GM21717 (cell line): ENCODE data around the gene PLA1A.
"Not testable (repeated sequence)": the region's sequence is repeated elsewhere in the genome, so short reads cannot be mapped to it uniquely, and the experiment has no call there.

Source experiments
- ATAC-seq: cut with Tn5 transposase; IDR thresholded peaks from one replicate; pipeline ENCODE4 v1.9.1; 2021; ENCODE audit warnings: mild to moderate bottlenecking, moderate library complexity; ENCODE audit not compliant: unreplicated experiment

PLA1A gene, protein sequence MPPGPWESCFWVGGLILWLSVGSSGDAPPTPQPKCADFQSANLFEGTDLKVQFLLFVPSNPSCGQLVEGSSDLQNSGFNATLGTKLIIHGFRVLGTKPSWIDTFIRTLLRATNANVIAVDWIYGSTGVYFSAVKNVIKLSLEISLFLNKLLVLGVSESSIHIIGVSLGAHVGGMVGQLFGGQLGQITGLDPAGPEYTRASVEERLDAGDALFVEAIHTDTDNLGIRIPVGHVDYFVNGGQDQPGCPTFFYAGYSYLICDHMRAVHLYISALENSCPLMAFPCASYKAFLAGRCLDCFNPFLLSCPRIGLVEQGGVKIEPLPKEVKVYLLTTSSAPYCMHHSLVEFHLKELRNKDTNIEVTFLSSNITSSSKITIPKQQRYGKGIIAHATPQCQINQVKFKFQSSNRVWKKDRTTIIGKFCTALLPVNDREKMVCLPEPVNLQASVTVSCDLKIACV

DNA sequence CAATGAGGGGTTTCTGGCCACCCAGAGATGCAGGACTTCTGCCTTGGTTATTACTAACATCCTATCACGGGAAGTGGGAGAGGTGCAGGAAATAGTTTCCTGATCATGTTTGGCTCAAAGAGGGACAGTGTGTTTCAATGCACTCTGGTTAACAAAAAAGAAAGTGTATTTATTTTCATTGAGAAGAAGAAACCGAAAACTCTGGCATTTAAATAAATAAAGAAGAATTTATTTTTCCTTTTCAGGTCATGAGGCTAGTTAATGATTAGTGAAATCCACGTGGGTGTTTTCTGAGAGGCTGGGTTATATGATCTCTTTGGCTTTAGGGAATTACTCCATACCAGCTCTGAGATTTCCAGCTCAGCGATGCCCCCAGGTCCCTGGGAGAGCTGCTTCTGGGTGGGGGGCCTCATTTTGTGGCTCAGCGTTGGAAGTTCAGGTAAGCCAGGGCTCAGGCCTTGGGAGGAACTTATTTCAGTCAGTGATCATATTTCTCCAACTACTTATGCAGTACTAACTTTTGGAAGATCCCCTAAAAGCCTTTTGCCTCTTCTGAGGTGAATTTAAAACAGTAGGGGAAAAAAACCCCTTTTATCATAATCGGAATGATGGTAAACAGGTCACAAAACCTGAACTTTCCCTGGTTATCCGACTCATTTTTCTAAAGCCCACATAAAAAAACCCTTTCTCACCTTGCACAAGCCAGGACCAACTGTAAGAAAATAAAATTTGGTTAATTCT is at the start of gene PLA1A:
Gene PLA1A (plus strand): TSS at position 338 of the 741 bp plus-strand sequence. CDS start 29 bp downstream, at position 367.
- ATAC-seq: no peak

DNA sequence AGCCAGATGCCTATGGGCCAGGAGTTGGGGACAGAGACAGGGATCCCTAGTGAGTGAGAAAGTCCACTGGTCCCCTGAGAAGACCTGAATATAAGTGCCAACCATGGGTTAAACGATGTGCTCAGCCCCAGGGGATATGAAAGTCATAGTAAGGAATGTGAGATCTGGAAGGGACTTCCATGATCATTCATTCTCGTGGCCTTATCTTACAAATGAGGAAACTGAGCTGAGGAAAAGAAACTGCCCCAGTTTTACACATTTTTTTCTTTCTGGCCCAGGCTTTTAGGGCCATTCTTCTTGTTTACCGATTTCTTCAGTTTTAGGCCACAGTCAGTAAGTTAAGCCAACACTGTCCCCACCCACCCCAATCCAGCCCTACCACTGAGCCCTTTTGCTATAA is 49.3 kb upstream of the PLA1A start:
- ATAC-seq: no peak

DNA sequence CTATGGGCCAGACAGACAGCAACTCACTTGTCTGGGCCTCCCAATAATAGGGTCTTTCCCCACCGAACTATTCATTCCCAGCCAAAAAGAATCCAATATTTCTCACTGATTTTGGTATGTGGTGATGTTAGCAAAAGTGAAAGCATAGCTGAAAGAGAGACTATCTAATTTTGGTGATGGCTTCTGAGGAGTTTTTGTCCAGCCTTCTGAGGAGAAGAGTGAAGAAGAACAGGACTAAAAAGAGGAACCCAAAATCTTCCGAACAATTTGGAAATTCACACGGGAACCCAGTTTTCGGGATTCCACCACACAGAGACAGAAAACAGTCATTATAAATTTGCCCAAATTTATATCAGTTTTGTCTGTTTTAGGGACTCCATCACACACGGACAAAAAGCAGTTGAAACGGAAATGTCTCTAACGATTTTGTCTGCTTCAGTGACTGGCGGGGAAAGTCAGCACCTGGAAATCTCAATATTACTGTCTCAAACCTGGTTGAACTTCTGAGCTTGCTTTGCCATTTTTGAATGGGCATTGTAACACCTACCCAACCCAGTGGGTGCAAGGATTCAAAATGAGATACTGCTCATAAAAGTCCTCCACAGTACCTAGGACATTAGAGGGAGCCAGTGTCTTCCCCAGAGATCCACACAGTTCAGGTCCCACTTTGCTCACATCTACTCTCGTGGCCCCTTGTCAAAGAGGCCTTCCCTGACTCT is 47.3 kb upstream of the PLA1A start:
- peak; percentile 42 for ATAC-seq

DNA sequence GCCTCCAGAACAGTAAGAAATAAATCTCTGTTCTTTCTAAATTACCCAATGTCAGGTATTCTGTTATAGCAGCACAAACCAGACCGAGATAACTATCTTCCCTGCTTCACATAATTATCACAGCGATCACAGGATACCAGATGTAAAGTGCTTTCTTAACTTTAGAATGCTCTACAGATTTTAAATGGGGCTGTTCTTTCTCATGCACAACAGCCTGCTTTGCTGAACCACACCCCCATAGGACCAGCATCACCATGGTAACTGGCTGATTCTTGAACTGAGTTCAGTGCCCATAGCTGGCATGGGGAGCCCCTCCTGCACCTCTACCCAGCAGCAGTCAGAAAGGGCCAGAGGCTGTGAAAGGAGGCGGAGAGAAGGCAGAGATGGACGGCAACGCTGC is 46.1 kb upstream of the PLA1A start:
- no peak for ATAC-seq

DNA sequence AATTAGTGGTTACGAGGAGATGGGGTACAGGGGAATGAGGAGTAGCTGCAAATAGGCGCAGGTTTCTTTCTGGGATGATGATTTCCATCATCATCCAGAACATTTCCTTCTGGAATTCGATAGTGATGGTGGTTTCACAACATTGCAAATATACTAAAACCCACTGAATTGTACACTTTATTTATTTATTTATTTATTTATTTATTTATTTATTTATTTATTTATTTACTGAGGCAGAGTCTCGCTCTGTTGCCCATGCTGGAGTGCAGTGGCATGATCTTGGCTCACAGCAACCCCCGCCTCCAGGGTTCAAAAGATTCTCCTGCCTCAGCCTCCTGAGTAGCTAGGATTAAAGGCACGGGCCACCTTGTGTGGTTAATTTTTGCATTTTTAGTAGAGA is 44.8 kb upstream of the PLA1A start:
- not testable (repeated sequence) for ATAC-seq

DNA sequence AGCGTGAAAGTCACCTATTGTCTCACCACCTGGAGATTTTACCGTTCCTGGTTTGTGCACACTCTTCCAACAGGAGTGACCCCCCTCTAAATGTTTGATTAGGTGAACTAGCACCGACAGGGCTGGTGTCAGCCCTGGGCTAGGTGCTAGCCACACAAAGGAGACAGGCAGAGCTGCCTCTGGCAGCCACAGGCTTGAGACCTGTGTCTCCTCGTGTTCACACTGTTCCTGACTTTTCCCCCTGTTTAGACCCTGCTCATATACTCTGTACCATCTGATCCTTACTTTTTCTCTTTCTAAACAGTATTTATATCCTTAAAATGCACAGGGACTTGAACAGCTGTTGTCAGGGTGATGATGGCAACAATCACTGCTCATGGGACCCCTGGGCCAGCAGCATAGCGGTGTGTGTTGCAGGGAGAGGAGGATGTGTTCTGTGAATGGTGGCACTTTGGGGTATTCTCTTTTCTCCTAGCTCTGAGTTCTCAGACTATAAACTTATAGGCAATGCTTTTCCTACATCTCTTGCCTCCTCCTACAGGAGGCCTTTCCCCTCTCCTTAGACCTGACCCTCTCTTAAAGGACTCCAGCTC is 43.8 kb upstream of the PLA1A start:
- no peak for ATAC-seq

DNA sequence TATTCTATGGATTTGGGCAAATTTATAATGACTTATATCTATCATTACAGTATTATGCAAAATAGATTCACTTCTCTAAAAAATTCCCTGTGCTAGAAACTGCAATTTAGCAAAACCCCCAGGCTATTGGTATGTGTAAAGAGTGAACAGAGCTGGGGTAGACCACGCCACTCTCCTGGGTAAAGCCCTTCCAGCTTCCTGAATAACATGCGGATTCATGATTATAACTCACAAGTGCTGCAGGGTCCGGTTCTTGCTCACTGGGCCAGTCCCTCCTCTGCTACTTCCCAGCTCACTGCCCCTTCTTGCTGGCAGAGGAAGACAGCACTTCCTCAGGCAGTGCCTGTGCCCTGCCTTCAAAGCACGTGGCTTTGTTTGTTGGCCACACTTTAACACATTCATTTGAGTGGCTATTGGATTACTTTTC is 42.4 kb upstream of the PLA1A start:
- no peak for ATAC-seq

DNA sequence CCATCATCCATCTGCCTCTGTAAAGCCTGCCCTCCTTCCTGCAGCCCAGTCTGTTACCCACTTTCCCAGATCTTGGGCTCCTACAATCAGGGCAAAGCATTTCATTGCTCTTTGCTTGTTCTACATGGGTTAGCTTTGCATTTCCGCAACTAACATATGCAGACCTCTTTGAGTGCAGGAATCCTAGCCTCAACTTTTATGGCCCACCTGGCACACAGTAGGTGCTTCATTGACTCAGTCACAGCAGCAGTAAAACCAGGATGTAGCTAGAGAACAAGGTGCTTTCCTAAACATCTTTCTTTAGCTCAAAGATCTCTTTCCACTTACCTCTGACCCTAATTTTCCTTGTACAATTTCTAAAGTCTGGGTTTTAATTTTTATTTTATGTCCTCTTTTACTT is 41.8 kb upstream of the PLA1A start:
- no peak for ATAC-seq

DNA sequence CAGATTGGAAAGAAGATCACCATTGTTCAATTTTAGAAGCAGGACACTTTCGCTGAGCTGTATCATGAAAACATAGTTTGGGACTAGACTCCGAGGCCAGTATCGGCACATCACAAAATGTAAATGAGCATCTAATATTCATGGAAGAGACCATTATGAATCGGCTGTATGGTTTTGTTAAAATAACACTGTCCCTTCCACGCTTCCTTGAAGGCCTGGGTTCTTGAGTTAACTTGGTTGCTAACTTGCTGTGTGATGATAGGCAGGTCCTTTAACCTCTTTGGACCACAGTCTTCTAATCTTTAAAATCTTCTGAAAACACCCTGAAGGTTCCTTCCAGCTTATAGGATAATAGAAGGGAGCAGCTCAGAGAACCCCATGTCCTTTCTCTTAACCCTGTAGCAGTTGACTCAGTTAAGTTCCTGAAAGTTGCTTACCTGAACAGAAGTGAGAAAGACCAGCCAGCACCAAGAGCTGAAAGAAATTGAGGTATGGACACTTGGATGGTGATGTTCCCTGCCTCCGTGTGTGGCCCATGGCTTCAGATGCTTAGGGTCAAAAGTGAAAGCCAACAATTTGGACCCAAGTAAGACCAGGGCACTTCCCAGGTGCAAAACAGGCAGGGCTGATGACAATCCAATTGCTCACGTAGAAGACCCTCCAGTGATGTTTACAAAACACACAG is 40.4 kb upstream of the PLA1A start:
- no peak for ATAC-seq

DNA sequence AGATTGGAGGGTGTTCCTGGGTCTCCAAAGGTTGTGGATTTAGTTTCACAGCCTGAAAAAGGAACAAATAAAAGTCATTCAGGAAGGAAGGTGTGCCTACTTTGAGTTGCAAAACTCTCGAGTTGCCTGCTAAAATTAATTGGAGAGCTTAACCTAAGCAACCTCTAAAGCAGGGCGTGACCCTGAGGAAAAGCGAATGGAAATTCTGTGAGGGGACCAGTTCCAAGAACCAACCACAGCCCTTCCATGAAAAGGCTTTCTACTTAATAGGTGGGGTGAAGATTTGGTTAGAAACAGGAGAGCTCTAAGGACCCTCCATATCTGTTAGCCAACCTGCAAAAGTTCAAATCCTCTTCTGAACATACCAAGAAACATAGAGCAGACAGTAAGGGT is 39.8 kb upstream of the PLA1A start:
- ATAC-seq: no peak

DNA sequence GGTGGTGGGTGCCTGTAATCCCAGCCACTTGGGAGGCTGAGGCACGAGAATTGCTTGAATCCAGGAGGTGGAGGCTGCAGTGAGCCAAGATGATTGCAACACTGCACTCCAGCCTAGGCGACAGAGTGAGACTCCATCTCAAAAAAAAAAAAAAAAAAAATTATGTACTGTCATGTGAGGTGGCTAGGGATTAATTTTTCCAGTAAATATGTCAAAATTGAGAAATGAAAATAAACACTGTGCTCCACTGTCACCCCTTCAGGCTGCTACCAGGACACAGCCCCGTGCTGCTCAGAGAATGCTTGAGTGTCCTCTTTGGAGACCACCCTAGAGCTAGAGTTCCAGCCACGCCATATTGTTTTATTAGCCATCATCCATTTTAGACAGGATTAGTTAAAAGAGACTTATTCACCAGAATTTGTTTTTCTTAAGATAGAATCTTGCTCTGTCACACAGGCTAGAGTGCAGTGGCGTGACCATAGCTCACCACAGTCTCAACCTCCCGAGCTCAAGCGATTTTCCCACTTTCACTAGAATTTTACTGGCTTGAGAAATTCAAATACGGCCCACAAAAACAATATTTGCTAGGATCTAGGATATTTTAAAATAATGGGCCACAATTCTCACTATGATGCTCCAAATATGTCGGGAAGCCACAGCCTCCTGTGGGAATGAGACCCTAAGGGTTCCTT is 38.9 kb upstream of the PLA1A start:
- ATAC-seq: no peak

DNA sequence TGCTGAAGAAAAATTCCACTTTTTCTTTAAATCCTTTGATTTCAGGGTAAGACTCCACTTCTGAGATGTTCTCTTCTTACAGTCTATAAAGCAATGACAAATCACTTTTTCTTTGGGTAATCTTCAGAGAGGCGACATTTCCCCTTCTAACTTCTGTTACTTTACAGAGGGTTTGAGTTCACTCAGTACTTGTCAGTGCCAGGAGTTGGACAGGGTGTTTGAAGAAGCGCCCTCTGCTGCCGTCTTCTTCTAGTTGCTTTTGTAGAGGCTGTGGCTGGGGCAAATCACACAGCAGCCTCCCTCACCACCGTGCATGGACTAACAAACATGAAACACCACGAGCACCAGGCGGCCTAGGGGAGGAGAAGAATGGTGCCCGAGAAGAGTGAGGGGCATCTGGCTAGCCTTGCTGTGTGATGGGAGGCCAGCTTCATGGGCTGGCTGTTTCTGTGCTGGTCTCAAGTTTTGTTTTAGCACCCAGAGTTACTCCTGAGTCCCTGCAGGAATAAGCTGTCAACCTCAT is 38.2 kb upstream of the PLA1A start, which contains the start of gene CD80:
Gene CD80 (minus strand): TSS at position 174 of the 523 bp plus-strand sequence. CDS start 1,886 bp downstream, outside the sequence.
- peak; percentile 45 for ATAC-seq

DNA sequence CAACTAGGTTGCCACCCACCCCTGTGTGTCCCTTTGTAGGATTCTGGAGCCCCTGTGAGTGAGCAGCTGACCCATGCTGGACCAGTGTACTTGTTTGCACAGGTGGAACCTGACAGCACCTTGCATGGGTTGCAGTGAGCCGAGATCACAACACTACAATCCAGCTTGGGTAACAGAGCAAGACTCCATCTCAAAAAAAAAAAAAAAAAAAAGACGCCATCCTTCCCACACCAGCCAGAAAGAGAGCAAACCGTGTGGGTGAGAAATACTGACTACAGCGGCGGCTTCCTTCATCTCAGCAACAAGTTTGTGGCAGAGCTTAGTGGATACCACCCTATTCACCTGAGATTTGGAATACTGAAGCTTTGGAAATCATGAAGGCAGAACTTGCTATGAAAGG is 37.5 kb upstream of the PLA1A start:
- no peak for ATAC-seq

DNA sequence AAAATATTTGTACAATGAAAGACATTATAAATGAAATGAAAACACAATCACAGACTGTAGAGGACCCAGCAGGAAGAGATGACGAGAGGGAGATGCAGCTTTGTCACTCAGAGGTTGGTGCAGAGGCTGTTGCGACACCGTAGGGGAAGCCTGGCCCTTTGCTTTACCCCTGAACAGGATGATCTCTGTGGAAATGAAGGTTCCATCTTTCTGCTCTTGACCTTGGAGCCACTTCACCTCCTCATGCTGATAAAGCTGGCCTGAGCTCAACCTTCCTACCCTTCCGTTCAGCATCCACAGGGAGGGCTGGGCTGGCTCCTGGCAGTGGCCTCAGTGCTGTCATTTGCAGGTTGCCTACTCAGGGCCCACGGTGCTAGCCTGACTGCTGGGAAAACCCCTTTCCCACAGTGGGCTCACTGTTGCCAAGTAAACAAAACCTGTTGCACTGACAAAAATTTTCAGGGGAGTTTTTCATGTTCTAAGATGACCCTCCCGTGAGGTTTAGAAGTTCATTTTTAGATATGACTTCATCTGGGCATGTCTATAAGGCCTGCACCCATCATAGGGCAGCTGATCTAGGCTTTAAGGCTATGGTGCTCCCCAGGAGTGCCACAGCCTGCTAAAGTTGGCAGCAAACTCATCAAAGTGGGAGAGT is 35.3 kb upstream of the PLA1A start:
- peak; percentile 78 for ATAC-seq

DNA sequence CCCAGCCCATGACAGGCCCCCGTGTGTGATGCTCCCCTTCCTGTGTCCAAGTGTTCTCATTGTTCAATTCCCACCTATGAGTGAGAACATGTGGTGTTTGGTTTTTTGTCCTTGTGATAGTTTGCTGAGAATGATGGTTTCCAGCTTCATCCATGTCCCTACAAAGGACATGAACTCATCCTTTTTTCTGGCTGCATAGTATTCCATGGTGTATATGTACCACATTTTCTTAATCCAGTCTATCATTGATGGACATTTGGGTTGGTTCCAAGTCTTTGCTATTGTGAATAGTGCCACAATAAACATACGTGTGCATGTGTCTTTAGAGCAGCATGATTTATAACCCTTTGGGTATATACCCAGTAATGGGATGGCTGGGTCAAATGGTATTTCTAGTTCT is 34.4 kb upstream of the PLA1A start:
- ATAC-seq: not testable (repeated sequence)

DNA sequence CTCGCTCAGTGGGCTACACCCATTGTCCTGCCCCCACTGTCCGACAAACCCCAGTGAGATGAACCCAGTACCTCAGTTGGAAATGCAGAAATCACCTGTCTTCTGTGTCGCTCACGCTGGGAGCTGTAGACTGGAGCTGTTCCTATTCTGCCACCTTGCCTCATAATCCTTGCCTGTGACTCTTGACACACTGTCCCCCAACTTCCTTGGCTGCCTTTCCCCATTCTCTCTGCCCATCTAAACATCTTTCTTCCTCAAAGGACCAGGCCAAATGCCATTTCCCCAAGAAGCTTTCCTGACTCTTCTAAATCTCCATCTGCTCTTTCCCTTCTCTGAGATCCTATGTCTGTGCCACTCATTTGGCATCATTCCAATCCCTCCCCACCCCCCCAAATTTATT is 28.5 kb upstream of the PLA1A start:
- ATAC-seq: no peak

DNA sequence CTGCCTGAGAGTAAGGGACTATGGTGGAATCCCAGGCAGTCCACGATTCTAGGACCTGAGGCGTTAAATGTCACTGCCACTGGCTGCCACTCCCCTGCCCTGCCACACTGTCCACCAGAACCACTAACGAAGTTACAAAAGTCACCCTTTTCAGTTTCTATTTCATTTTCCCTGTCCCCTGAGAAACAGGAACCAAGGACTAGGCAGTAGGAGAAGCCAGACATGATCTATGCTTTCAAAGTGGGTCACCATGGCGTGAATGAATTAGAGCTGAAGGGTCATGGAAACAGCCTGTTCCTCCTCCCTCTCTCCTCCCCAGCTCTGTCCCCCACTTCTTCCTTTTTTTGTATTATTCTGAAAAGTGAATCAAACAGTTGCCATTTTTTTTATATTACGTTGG is 27.5 kb upstream of the PLA1A start:
- peak; percentile 59 for ATAC-seq

DNA sequence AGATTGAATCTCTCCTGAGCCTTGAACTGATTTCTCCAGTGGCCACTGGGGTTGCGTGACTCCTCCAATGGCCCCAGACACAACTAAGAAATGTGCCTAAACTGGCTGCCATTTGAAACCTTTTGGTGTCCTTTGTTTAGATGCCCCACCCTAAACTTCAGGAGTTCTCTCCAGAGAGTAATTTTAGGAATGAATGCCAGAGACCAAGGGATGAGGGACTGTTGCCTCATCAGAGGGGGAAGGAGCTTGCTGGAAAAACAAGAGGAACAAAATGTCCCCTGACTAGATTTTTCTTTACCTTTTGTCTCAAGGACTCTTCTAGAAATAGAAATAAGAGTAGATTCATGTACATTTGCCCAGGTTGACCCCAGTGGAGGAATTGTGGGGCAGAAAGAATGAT is 26.5 kb upstream of the PLA1A start:
- ATAC-seq: no peak

DNA sequence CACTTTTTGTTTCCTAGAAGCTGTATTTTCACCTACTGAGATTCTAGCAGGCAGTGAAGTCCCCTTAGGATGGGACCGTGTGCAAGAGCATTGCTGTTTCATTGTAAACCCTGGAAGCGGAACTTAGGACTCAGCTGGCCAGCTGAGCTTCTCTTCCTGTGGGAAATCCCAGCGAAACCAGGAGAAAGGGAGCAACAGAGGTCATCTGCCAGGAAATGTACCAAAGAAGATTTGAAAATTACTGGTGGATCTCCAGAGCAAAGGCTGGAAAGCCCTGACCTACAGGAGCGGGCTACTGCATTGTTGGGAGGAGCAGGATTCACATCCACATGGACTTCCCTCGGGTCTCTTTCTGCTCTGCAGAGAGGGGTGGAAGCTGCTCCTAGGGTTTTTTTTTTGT is 26.0 kb upstream of the PLA1A start:
- ATAC-seq: no peak
